HEK293T (cell line): ENCODE results near the gene KLHL30.

Source experiments
- CTCF ChIA-PET: fragments of 350-600 bp; formaldehyde crosslinking; extraction: SDS; loops from one replicate; lab custom pipeline; 2021; ENCODE audit warnings: antibody characterized with exemption, inconsistent platforms; lab: Yijun Ruan, JAX
- POLR2A ChIA-PET: fragments of 350-600 bp; formaldehyde crosslinking; extraction: SDS; loops from one replicate; lab custom pipeline; 2020; ENCODE audit warnings: antibody characterized with exemption, inconsistent platforms; lab: Yijun Ruan, JAX
- DNase-seq: peaks from one replicate; pipeline ENCODE4 v3.0.0; 2012; ENCODE audit warnings: mixed read lengths; ENCODE audit errors: extremely low spot score
- ARNT ChIP-seq: fragments of 450-650 bp; IDR thresholded peaks from 2 replicates; pipeline ENCODE4 v1.6.1; 2017; ENCODE audit warnings: mild to moderate bottlenecking
- BHLHE40 ChIP-seq: fragments of 450-650 bp; IDR thresholded peaks from 2 replicates; pipeline ENCODE4 v1.6.1; 2016; ENCODE audit warnings: mild to moderate bottlenecking, moderate library complexity, borderline replicate concordance
- CTBP1 ChIP-seq: fragments of 450-650 bp; IDR thresholded peaks from 2 replicates; pipeline ENCODE4 v1.6.1; 2016; ENCODE audit warnings: borderline replicate concordance
- ELF4 ChIP-seq: fragments of 450-650 bp; IDR thresholded peaks from 2 replicates; pipeline ENCODE4 v1.6.1; 2017; ENCODE audit warnings: antibody characterized with exemption
- FOXA1 ChIP-seq: fragments of 450-650 bp; IDR thresholded peaks from 2 replicates; pipeline ENCODE4 v1.6.1; 2016; ENCODE audit warnings: mild to moderate bottlenecking
- FOXK2 ChIP-seq: fragments of 450-650 bp; IDR thresholded peaks from 2 replicates; pipeline ENCODE4 v1.6.1; 2016; ENCODE audit warnings: mild to moderate bottlenecking
- FOXM1 ChIP-seq: fragments of 450-650 bp; IDR thresholded peaks from 2 replicates; pipeline ENCODE4 v1.6.1; 2017; ENCODE audit warnings: mild to moderate bottlenecking, borderline replicate concordance
- HDGF ChIP-seq: fragments of 450-650 bp; IDR thresholded peaks from 2 replicates; pipeline ENCODE4 v1.6.1; 2017; ENCODE audit warnings: antibody characterized with exemption, borderline replicate concordance
- L3MBTL2 ChIP-seq: fragments of 450-650 bp; conservative IDR thresholded peaks from 2 replicates; pipeline ENCODE4 v1.6.1; 2016; ENCODE audit warnings: mild to moderate bottlenecking
- LEF1 ChIP-seq: fragments of 450-650 bp; IDR thresholded peaks from 2 replicates; pipeline ENCODE4 v1.6.1; 2017; ENCODE audit warnings: mild to moderate bottlenecking, borderline replicate concordance
- NFRKB ChIP-seq: fragments of 450-650 bp; IDR thresholded peaks from 2 replicates; pipeline ENCODE4 v1.6.1; 2016; ENCODE audit warnings: mild to moderate bottlenecking, moderate library complexity
- SP1 ChIP-seq: fragments of 450-650 bp; IDR thresholded peaks from 2 replicates; pipeline ENCODE4 v1.6.1; 2017
- SUZ12 ChIP-seq: fragments of 450-650 bp; IDR thresholded peaks from 2 replicates; pipeline ENCODE4 v1.6.1; 2016; ENCODE audit warnings: mild to moderate bottlenecking
- TARDBP ChIP-seq: fragments of 450-650 bp; IDR thresholded peaks from 2 replicates; pipeline ENCODE4 v1.6.1; 2016
- ZNF384 ChIP-seq: fragments of 450-650 bp; IDR thresholded peaks from 2 replicates; pipeline ENCODE4 v1.6.1; 2016
- TF ChIP-seq, protein P1 (sequence below): fragments of 450-650 bp; IDR thresholded peaks from 2 replicates; pipeline ENCODE4 v1.6.1; 2016

Gene KLHL30

DNA sequence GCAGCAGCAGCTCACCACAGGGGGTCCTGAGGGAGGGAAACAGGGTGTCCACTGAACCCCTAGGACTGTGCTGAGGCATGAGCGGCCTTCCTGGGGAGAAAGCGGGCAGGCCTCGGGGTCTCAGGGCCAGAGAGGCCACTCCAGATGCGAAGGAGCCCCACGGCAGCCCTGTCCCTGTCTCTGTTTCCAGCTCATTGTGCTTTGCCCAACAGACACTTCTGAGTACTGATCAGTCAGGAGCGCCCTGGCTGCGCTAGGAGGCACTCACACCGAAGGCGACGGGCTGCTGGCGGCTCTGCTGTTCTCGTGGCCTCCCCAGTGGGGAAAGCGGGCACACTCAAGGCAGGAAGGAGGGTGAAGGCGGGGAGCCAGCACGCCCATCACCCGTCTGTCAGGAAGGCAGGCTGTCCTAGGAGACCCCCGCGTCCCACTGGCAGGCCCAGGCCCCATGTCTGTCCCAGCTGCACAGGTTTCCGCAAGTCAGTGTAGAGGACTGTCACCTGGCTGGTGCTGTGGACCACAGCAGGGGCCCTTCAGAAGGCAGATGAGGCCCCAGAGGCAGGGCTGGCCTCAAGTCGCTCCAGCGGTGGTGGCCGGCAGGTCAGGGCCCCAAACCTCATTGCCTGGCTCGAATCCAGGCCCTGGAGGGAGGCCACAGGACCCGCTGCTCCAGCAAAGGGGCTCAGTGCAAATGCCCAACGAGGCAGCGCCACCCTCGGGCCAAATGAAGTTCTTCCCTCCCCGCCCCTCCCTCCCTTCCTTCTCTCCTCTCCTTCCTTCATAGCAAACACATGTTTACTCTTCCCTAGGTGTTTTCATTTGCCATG is 31.6 kb upstream of the KLHL30 start:
- peak; percentile 48 for DNase-seq
- TF ChIP-seq SP1 (no peak), ARNT (no peak), TARDBP (no peak), NFRKB (no peak), FOXM1 (no peak), HDGF (no peak), L3MBTL2 (no peak), CTBP1 (no peak), ZNF384 (no peak), LEF1 (no peak)
- TF ChIP-seq, protein P1, sequence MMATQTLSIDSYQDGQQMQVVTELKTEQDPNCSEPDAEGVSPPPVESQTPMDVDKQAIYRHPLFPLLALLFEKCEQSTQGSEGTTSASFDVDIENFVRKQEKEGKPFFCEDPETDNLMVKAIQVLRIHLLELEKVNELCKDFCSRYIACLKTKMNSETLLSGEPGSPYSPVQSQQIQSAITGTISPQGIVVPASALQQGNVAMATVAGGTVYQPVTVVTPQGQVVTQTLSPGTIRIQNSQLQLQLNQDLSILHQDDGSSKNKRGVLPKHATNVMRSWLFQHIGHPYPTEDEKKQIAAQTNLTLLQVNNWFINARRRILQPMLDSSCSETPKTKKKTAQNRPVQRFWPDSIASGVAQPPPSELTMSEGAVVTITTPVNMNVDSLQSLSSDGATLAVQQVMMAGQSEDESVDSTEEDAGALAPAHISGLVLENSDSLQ, result no peak
- POLR2A ChIA-PET, result no interaction called here
- CTCF ChIA-PET, result interaction anchor here (0.6 kb wide), 2 partner anchors 40 to 275 kb away, joined by 3 to 10 read pairs; no protein-coding TSS in a partner anchor

DNA sequence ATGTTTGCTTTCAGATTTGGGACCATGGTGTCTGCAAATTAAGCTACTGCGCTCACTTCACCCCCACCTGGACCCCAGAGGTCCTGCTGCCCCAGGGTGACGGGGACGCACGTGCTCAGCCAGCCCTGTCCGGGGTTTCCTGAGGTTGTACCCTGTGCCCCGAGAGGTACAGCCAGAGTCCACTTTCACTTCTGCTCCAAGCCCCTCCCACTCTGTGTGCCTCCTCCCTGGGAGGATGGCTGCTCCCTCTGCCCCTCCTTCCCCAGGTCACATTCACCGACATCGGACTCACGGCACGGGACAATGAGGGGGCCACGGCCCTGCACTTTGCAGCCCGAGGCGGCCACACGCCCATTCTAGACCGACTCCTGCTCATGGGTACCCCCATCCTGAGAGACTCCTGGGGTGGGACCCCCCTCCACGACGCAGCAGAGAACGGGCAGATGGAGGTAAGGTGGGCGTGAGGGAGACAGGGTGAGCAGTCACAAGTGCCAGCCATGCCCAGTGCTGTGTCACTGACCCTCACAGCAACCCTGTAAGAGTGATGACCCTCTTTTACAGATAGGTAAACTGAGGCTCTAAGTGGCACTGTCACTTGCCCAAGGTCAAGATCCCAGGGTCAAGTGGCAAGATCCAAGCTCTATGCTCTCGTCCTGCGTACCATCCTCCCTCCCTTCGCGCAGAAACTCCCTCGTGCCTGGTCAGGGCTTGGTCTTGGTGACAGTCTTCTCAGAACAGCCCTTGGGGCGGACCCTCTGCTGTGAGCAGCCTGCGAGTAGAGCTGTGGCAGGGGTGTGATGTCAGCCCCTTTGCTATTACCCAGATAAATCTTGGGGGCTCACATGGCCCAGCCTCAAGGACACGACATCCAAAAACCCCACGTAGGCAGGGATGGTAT is 30.7 kb upstream of the KLHL30 start:
- no peak for DNase-seq
- POLR2A ChIA-PET, result no interaction called here
- TF ChIP-seq FOXK2, result no peak
- no peak for TF ChIP-seq LEF1
- no peak for TF ChIP-seq BHLHE40
- TF ChIP-seq FOXM1, result no peak
- no peak for TF ChIP-seq SP1
- no peak for TF ChIP-seq NFRKB
- TF ChIP-seq, protein P1, result no peak
- no peak for TF ChIP-seq SUZ12
- TF ChIP-seq ARNT, result no peak
- no peak for TF ChIP-seq CTBP1
- no peak for TF ChIP-seq TARDBP
- no peak for TF ChIP-seq ZNF384
- no peak for TF ChIP-seq L3MBTL2
- TF ChIP-seq HDGF, result no peak
- TF ChIP-seq ELF4, result no peak
- TF ChIP-seq FOXA1, result no peak
- CTCF ChIA-PET, result interaction anchor here (0.6 to 1.3 kb wide), 3 partner anchors 39 to 276 kb away, joined by 3 to 10 read pairs (median 3); no protein-coding TSS in a partner anchor

DNA sequence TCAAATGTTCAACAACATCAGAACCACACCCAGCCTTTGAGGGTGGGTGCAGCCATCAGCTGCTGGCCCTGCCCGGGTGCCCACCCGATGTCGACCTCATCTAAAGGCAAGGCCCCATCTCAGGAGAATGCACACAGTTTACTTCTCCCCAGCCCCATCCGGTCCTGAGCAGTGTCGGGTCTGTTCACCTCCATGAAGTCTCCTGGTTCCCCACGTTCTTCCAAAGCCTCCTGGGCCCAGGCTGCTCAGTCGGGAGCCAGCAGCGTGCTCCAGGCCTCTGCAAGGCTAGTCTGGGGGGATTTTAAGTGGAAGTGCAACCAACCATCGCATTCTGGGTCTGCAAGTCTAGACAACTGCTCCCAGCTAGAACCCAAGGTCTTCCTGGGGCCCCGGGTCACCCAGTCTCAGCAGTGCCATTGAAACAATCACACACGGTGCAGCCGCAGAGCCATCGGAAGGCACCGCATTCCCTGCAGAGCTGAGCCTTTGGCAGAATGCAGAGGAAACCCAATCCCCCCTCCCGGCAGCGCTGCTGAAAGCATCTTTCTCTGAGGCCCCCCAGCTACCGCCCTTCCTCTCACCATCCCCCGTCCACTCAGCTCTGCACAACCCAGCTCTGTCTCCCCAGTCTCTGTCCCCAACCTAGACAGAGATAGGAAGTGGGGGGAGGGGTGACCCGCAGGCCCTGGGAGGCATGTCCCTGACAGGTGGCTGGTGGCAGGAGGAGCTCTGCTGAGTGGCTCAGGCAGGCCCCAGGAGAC is 29.9 kb upstream of the KLHL30 start:
- POLR2A ChIA-PET, result interaction anchor here (1.1 kb wide), 1 partner anchor 10 kb away, joined by 3 read pairs; no protein-coding TSS in a partner anchor
- TF ChIP-seq ZNF384 (no peak), FOXA1 (no peak), HDGF (no peak), ARNT (no peak), LEF1 (no peak), SP1 (no peak), BHLHE40 (no peak), FOXK2 (no peak), SUZ12 (no peak), ELF4 (no peak), L3MBTL2 (no peak), CTBP1 (no peak), FOXM1 (no peak), NFRKB (no peak), TARDBP (no peak)
- TF ChIP-seq, protein P1, result no peak
- DNase-seq, result no peak
- CTCF ChIA-PET, result interaction anchor here (1.3 kb wide), 1 partner anchor 250 kb away, joined by 3 read pairs; no protein-coding TSS in a partner anchor

DNA sequence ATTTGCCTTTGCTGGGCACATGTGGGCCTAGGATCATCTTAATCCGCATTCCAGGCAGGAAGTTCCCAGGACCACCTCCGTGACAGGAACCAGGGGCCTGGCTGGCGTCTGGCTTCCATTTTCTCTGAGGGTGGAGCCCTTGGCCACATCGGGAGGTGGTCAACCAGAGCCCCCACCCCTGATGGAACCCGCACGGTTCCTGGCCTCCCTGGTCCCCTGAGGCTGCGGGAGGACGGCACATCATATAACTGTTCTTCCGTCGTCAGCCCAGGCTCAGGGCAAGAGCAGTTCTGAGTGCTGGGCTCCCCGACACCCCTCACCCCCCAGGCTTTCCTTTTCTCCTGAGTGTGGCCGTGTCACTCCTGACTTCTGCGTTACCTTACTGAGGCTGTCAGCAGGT is 24.9 kb upstream of the KLHL30 start:
- no peak for TF ChIP-seq FOXK2
- no peak for DNase-seq
- ChIA-PET POLR2A (no interaction called here), CTCF (no interaction called here)

DNA sequence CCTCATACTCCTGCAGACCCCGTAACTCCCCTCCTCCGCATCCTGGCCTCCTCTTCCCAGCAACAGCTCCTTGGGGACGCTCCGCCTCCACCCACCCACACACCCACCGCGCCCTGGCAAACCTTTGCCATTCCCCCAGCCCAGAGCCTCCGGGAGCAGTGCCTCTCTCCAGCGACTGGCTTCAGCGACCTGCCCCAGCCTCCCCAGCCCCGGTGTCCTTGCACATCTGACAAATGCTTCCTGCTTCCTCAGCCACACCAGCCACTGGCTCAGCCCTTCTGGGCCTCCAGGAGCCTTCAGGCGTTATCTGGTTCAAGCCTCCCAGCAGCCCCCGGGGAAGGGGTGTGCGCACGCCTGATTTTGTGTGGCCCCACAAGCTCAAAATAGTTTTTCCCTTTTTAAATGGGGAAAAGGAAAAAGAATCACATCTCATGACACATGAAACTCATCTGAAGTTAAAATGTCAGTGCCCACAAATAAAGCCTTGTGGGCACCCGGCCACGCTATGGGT is 24.1 kb upstream of the KLHL30 start:
- POLR2A ChIA-PET, result no interaction called here
- CTCF ChIA-PET, result no interaction called here
- TF ChIP-seq ARNT (no peak), CTBP1 (no peak), SUZ12 (no peak), FOXK2 (no peak), TARDBP (no peak), FOXM1 (no peak), LEF1 (no peak)
- no peak for DNase-seq
